ENCODE data around the gene BRINP3.

The BRINP3 gene

GRCh38 chr1:190479050-190479397, 1.4 kb upstream of the BRINP3 start:
- TF ChIP-seq TAF1 (IDR thresholded peaks at IDR 0.05; ENCODE audit: low read depth) (no peak), RAD21 (IDR thresholded peaks at IDR 0.05; ENCODE audit: low read depth) (no peak), FOXM1 (IDR thresholded peaks at IDR 0.05; ENCODE audit: borderline replicate concordance, low read depth) (no peak), YY1 (IDR thresholded peaks at IDR 0.05; ENCODE audit: low read depth) (no peak), MAX (IDR thresholded peaks at IDR 0.05) (no peak), ZBTB7A (IDR thresholded peaks at IDR 0.05; ENCODE audit: low read depth) (no peak), CREB1 (IDR thresholded peaks at IDR 0.05; ENCODE audit: low read depth) (no peak), REST (IDR thresholded peaks at IDR 0.05; ENCODE audit: low read depth) (no peak), CEBPB (IDR thresholded peaks at IDR 0.05) (no peak), EGR1 (IDR thresholded peaks at IDR 0.05) (no peak), NFIC (IDR thresholded peaks at IDR 0.05) (no peak), USF1 (IDR thresholded peaks at IDR 0.05) (no peak), EP300 (IDR thresholded peaks at IDR 0.05; ENCODE audit: borderline replicate concordance) (no peak), TCF12 (IDR thresholded peaks at IDR 0.05; ENCODE audit: low read depth) (no peak)

- no peak for TF ChIP-seq MAX (IDR thresholded peaks at IDR 0.05)
- no peak for TF ChIP-seq ZBTB7A (IDR thresholded peaks at IDR 0.05; ENCODE audit: low read depth)
- TF ChIP-seq EP300 (IDR thresholded peaks at IDR 0.05; ENCODE audit: borderline replicate concordance), result no peak
- TF ChIP-seq RAD21 (IDR thresholded peaks at IDR 0.05; ENCODE audit: low read depth), result no peak
- TF ChIP-seq TEAD4 (IDR thresholded peaks at IDR 0.05), result no peak
- no peak for TF ChIP-seq USF1 (IDR thresholded peaks at IDR 0.05)
- no peak for TF ChIP-seq CEBPB (IDR thresholded peaks at IDR 0.05)
- TF ChIP-seq YY1 (IDR thresholded peaks at IDR 0.05; ENCODE audit: low read depth), result no peak
- no peak for TF ChIP-seq TAF1 (IDR thresholded peaks at IDR 0.05; ENCODE audit: low read depth)
- no peak for TF ChIP-seq EGR1 (IDR thresholded peaks at IDR 0.05)
- no peak for TF ChIP-seq REST (IDR thresholded peaks at IDR 0.05; ENCODE audit: low read depth)
- no peak for TF ChIP-seq TCF12 (IDR thresholded peaks at IDR 0.05; ENCODE audit: low read depth)
- TF ChIP-seq NFIC (IDR thresholded peaks at IDR 0.05), result no peak
- no peak for TF ChIP-seq CREB1 (IDR thresholded peaks at IDR 0.05; ENCODE audit: low read depth)
- TF ChIP-seq FOXM1 (IDR thresholded peaks at IDR 0.05; ENCODE audit: borderline replicate concordance, low read depth), result no peak
These were observed 735 bp upstream of the BRINP3 start for GRCh38 chr1:190478149-190479049.

- TF ChIP-seq CEBPB (IDR thresholded peaks at IDR 0.05), result no peak
- TF ChIP-seq MAX (IDR thresholded peaks at IDR 0.05), result no peak
- no peak for TF ChIP-seq CREB1 (IDR thresholded peaks at IDR 0.05; ENCODE audit: low read depth)
- no peak for TF ChIP-seq NFIC (IDR thresholded peaks at IDR 0.05)
- no peak for TF ChIP-seq TEAD4 (IDR thresholded peaks at IDR 0.05)
- TF ChIP-seq RAD21 (IDR thresholded peaks at IDR 0.05; ENCODE audit: low read depth), result no peak
- TF ChIP-seq TCF12 (IDR thresholded peaks at IDR 0.05; ENCODE audit: low read depth), result no peak
- TF ChIP-seq YY1 (IDR thresholded peaks at IDR 0.05; ENCODE audit: low read depth), result no peak
These were observed 858 bp downstream of the BRINP3 start for GRCh38 chr1:190476806-190477205.

DNA sequence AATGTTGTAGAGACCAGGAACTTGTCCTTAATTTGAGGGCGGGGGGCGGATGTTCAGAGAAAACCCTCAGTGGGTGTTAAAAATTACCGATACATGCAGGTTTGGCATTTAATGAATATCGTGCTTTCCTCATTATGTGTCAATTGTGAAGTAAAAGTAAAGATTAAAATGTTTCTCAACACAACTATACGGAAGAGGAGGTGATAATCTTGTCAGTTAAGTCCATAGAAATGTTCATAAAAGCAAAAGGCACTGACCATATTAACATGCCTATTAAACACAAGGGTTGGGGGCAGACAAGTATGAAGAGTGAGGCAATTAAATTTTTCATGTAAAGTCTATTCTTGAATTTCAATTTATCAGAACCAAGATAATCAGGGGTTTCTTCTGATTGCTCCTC, 1.3 kb downstream of the BRINP3 start:
- TF ChIP-seq YY1 (IDR thresholded peaks at IDR 0.05; ENCODE audit: low read depth) (no peak), FOXM1 (IDR thresholded peaks at IDR 0.05; ENCODE audit: borderline replicate concordance, low read depth) (no peak), TCF12 (IDR thresholded peaks at IDR 0.05; ENCODE audit: low read depth) (no peak), TAF1 (IDR thresholded peaks at IDR 0.05; ENCODE audit: low read depth) (no peak), CREB1 (IDR thresholded peaks at IDR 0.05; ENCODE audit: low read depth) (no peak), TEAD4 (IDR thresholded peaks at IDR 0.05) (no peak), RAD21 (IDR thresholded peaks at IDR 0.05; ENCODE audit: low read depth) (no peak), ZBTB7A (IDR thresholded peaks at IDR 0.05; ENCODE audit: low read depth) (no peak)

DNA sequence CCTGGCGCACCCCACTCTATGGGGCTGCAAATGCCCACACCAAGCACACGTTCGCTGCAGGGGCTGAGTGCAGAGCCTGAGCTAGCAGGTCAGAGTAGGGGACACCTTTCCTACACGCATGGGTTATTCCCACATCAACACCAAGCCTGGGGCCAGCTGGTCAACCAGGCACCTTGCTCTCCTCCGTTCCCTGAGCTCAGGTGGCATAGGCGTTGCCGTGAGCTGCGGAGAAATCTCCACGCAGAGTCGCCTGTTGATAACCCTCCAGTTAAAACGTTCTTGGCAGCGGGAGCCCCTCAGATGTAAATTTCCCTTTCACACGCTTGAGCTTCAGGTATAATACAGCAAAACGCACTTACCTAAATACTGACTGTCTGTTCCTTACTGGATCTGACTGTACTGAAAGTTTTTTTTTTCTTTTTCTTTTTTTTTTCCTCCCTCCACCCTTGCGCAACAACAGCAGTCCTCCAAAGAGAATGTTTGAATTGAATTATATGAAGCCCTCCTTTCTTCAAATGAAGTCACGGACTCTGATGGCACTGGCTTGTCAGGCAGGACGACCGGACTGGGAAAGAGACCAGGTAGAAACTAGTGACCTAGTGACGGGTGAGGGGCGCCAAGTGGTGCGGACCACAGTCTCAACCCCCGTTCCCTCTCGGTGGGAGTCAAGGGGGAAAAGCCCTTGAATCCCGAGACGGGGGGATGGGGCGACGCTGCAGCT, 2.1 kb downstream of the BRINP3 start:
- TF ChIP-seq CREB1 (IDR thresholded peaks at IDR 0.05; ENCODE audit: low read depth), result no peak
- TF ChIP-seq CEBPB (IDR thresholded peaks at IDR 0.05), result 0 out of 2 replicates have a peak, but pooled peaks have one; percentile 36

Measured in Ishikawa (cell line).